GM19099 (cell line): ENCODE measurements around the gene NXPH4.

Source experiments
- POLR2A ChIP-seq: IDR thresholded peaks from 3 replicates; pipeline ENCODE4 v1.6.1; 2011; ENCODE audit warnings: low read depth; ENCODE audit not compliant: insufficient read length; ENCODE audit errors: extremely low read depth

The NXPH4 gene

GRCh38 chr12:57193706-57194245 lies 22.8 kb upstream of the NXPH4 start:
- no peak for TF ChIP-seq POLR2A

- no peak for TF ChIP-seq POLR2A
Observed at GRCh38 chr12:57194253-57194652, 22.3 kb upstream of the NXPH4 start.

- TF ChIP-seq POLR2A = no peak
Observed at GRCh38 chr12:57195186-57195585, 21.4 kb upstream of the NXPH4 start.

DNA sequence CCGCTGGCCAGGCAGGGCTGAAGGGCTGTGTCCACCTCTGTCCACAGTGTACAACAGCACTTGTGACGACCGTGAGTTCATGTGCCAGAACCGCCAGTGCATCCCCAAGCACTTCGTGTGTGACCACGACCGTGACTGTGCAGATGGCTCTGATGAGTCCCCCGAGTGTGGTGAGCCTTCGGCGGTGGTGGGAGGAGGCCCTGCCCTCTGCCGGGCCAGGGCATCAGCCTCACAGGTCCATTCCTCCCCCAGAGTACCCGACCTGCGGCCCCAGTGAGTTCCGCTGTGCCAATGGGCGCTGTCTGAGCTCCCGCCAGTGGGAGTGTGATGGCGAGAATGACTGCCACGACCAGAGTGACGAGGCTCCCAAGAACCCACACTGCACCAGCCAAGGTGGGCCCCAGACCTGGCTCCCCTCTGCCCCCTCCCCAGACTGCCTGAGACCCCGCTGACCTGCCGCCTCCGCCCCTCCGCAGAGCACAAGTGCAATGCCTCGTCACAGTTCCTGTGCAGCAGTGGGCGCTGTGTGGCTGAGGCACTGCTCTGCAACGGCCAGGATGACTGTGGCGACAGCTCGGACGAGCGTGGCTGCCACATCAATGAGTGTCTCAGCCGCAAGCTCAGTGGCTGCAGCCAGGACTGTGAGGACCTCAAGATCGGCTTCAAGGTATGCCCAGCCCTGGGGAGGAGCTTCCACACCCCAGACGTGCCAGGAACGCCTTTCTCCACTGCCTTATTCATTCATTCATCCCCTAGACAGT lies 20.8 kb upstream of the NXPH4 start:
- TF ChIP-seq POLR2A = no peak

DNA sequence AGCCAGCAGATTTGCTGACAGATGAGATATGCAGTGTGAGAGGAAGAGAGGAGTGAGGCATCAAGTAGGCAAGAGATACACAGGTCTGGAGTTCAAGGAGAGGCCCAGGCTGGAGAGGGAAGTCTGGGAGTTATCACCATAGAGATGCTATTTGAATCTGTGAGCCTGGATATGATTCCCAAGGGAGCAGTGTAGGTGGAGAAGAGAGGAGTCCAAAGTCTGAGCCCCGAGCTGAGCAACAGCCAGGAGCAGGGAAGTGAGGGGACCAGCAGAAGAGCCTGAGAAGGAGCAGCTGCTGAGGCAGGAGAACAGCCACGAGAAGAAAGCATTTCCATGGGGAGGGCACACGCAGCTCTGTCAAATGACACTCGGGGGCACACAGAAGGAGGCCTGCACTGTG lies 20.2 kb upstream of the NXPH4 start:
- no peak for TF ChIP-seq POLR2A

DNA sequence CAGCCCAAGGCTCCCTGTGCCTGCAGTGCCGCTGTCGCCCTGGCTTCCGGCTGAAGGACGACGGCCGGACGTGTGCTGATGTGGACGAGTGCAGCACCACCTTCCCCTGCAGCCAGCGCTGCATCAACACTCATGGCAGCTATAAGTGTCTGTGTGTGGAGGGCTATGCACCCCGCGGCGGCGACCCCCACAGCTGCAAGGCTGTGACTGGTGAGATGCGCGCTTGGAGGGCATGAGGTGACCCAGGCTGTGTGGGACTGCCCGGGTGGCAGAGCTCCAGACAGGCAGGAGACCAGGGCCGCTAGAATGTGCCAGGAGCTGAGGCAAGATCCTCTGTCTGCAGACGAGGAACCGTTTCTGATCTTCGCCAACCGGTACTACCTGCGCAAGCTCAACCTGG lies 19.6 kb upstream of the NXPH4 start:
- TF ChIP-seq POLR2A = no peak

DNA sequence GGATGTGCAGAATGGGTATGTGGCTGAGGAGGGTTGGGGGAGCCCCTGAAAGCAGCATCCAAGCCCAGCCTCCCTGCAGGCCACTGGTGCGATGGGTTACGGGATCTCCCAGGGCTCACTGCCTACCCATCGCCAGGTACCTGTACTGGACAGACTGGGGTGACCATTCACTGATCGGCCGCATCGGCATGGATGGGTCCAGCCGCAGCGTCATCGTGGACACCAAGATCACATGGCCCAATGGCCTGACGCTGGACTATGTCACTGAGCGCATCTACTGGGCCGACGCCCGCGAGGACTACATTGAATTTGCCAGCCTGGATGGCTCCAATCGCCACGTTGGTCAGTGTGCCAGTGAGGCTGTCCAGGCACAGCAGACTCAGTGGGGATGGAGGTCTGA lies 18.3 kb upstream of the NXPH4 start:
- TF ChIP-seq POLR2A = no peak

DNA sequence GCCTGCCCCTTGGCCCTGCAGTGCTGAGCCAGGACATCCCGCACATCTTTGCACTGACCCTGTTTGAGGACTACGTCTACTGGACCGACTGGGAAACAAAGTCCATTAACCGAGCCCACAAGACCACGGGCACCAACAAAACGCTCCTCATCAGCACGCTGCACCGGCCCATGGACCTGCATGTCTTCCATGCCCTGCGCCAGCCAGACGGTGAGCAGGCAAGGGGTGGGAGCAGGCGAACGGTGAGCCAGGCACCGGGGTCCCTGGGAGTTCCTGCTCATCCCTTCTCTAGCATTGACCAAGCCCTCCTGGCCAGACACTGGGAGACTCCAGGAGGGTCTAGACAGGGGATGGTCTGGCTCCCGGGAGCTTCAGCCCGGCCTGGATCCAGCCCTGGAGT lies 17.4 kb upstream of the NXPH4 start:
- no peak for TF ChIP-seq POLR2A

DNA sequence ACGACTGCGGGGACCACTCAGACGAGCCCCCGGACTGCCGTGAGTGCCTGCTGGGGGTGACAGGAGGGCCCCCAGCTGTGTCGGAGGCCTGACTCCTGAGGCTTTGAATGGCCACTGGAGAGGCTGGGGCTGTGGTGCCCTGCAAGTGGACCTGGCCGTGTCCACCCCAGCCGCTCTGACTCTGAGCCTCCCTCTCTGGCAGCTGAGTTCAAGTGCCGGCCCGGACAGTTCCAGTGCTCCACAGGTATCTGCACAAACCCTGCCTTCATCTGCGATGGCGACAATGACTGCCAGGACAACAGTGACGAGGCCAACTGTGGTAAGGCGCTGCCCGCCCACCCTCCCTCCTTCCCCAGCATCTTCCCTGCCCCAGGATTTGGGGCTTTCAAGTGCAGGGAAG lies 16.1 kb upstream of the NXPH4 start:
- TF ChIP-seq POLR2A = no peak

GRCh38 chr12:57201219-57201618 lies 15.4 kb upstream of the NXPH4 start:
- TF ChIP-seq POLR2A = no peak

- no peak for TF ChIP-seq POLR2A
Observed at GRCh38 chr12:57201631-57202030, 15.0 kb upstream of the NXPH4 start.

- TF ChIP-seq POLR2A = no peak
Observed at GRCh38 chr12:57202321-57202720, 14.3 kb upstream of the NXPH4 start.

DNA sequence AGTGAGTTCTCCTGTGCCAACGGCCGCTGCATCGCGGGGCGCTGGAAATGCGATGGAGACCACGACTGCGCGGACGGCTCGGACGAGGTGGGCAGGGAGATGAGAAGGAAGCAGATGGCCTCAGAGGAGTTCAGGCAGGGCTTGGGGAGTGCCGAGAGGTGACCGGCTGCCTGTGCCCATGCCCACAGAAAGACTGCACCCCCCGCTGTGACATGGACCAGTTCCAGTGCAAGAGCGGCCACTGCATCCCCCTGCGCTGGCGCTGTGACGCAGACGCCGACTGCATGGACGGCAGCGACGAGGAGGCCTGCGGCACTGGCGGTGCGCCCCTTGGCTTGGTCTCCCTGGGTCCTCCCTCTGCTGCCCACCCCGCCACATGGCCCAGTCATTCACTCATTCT lies 13.4 kb upstream of the NXPH4 start:
- no peak for TF ChIP-seq POLR2A

- no peak for TF ChIP-seq POLR2A
Observed at GRCh38 chr12:57203791-57204190, 12.8 kb upstream of the NXPH4 start.

DNA sequence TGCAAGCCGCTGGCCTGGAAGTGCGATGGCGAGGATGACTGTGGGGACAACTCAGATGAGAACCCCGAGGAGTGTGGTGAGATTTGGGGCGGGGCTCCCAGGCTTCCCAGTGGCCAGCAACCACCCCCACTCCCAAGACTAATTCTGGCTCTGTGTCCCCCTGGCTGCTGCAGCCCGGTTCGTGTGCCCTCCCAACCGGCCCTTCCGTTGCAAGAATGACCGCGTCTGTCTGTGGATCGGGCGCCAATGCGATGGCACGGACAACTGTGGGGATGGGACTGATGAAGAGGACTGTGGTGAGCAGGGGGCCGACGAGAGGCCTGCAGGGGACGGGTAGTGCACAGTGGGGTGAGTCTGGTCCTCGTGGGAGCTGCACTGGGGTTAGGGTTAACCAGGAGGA lies 12.1 kb upstream of the NXPH4 start:
- TF ChIP-seq POLR2A = no peak

DNA sequence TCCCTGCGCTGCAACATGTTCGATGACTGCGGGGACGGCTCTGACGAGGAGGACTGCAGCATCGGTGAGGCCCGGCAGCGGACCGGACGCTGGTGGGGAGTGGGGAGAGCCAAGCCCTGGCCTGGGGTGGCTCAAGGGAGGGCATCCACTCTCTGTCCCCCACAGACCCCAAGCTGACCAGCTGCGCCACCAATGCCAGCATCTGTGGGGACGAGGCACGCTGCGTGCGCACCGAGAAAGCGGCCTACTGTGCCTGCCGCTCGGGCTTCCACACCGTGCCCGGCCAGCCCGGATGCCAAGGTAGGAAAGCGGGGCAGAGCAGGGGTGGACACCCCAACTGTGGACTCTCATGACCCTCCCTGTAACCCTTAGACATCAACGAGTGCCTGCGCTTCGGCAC lies 11.4 kb upstream of the NXPH4 start:
- no peak for TF ChIP-seq POLR2A

GRCh38 chr12:57205931-57206330 lies 10.7 kb upstream of the NXPH4 start:
- TF ChIP-seq POLR2A = no peak
